CD8-positive, alpha-beta memory T cell (primary cell): ENCODE data around the gene VAV2. TPM values are rescaled to one million over a fixed set of nuclear protein-coding genes. Genes with fewer than 3 reads are reported as not detected.
"Not testable (repeated sequence)": the region's sequence is repeated elsewhere in the genome, so short reads cannot be mapped to it uniquely, and the experiment has no call there.

ENCODE experiments used
- CTCF ChIA-PET: fragments of 350-600 bp; sonication (Branson Sonifier 250); formaldehyde crosslinking; loops from one replicate; lab custom pipeline; 2021; ENCODE audit warnings: antibody characterized with exemption; lab: Charles Lee
- POLR2A ChIA-PET: fragments of 350-600 bp; sonication (Branson Sonifier 250); formaldehyde crosslinking; loops from one replicate; lab custom pipeline; 2021; ENCODE audit warnings: antibody characterized with exemption; lab: Charles Lee
- DNase-seq, 5 donors: peaks; one replicate each; pipeline versions ENCODE4 v3.0.0 to v3.0.0-alpha.2; 2020 to 2022; ENCODE audit warnings: mixed read lengths in 1 of 5
- H3K27ac ChIP-seq: one replicate; pipeline ENCODE4 v1.7.0; 2013; ENCODE audit warnings: low read depth, mild to moderate bottlenecking, low read length, moderate library complexity
- H3K27me3 ChIP-seq: 2 replicates; pipeline ENCODE4 v1.7.0; 2013; ENCODE audit warnings: low read length, mild to moderate bottlenecking; ENCODE audit not compliant: insufficient read depth, poor library complexity, severe bottlenecking
- H3K36me3 ChIP-seq: 2 replicates; pipeline ENCODE4 v1.7.0; 2013; ENCODE audit warnings: mild to moderate bottlenecking, low read length, moderate library complexity; ENCODE audit not compliant: insufficient read depth
- H3K4me1 ChIP-seq: 2 replicates; pipeline ENCODE4 v1.7.0; 2013; ENCODE audit warnings: mild to moderate bottlenecking, low read length, moderate library complexity; ENCODE audit not compliant: insufficient read depth
- H3K4me3 ChIP-seq: 2 replicates; pipeline ENCODE4 v1.7.0; 2013; ENCODE audit warnings: mild to moderate bottlenecking, low read length
- H3K9me3 ChIP-seq: 2 replicates; pipeline ENCODE4 v1.7.0; 2013; ENCODE audit warnings: mild to moderate bottlenecking, low read length
- H3K27ac Mint-ChIP-seq, 8 donors: one replicate each; pipeline ENCODE4 v1.8.0; 2020 to 2021; ENCODE audit warnings: mixed read lengths in 8 of 8, mild to moderate bottlenecking in 6 of 8, inconsistent platforms in 3 of 8, moderate library complexity in 3 of 8
- H3K27me3 Mint-ChIP-seq, 2 donors: one replicate each; pipeline ENCODE4 v1.8.0; 2020 to 2021; ENCODE audit warnings: mixed read lengths in 2 of 2, mild to moderate bottlenecking in 1 of 2, moderate library complexity in 1 of 2
- H3K36me3 Mint-ChIP-seq, 3 donors: one replicate each; pipeline ENCODE4 v1.8.0; 2020 to 2021; ENCODE audit warnings: mixed read lengths in 3 of 3, inconsistent platforms in 1 of 3, mild to moderate bottlenecking in 1 of 3
- H3K4me1 Mint-ChIP-seq, 3 donors: one replicate each; pipeline ENCODE4 v1.8.0; 2020 to 2021; ENCODE audit warnings: mixed read lengths in 3 of 3, inconsistent platforms in 1 of 3, mild to moderate bottlenecking in 1 of 3
- H3K4me3 Mint-ChIP-seq, 7 donors: one replicate each; pipeline ENCODE4 v1.8.0; 2020 to 2021; ENCODE audit warnings: mixed read lengths in 7 of 7, mild to moderate bottlenecking in 6 of 7, moderate library complexity in 4 of 7, inconsistent platforms in 2 of 7
- H3K9me3 Mint-ChIP-seq, 5 donors: one replicate each; pipeline ENCODE4 v1.8.0; 2020 to 2022; ENCODE audit warnings: mixed read lengths in 5 of 5, mild to moderate bottlenecking in 3 of 5, moderate library complexity in 2 of 5, inconsistent platforms in 1 of 5
- polyA plus RNA-seq: library from polyadenylated mRNA; unstranded; fragments of 300-500 nt; fragmentation: Illumina TruSeq; gene quantifications from one replicate; pipeline ENCODE4 v1.2.3, GENCODE V29; 2021
- total RNA-seq, 2 experiments: library from RNA; stranded (reverse); gene quantifications; one replicate each; pipeline ENCODE4 v1.2.3, GENCODE V29; 2021

Gene VAV2
- total and polyA plus RNA-seq, 3 experiments from 2014 or later = 1.1 to 7.6 (median 6.0) TPM

DNA sequence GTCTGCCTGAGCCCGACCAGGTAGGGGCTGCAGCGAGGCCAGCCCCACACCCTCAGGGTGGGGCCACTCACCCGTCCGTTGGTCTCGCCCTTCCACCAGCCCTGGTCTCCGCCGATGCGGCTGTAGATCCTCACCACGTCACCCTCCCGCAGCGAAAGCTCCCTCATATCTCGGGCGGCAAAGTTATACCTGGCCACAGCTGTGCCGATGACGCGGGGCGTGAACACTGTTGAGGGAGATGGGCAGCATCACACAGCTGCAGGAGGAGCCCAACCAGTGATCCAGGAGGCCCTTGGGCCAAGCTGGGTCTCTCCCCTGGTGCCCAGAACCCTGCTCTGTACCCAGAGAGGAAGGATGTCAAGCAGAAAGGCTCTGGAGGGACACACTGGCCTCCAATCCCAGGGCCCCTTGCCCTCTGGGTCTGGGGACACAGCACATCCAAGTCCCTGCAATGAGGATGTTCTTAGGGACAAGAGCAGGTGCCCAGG, 223.7 kb downstream of the VAV2 start:
- H3K4me3 Mint-ChIP-seq = no peak overlapping the region
- peaks cover 0 to 30% (median 4%) of the 10 kb centered on the region in 3 donors for H3K36me3 Mint-ChIP-seq
- Histone ChIP-seq H3K4me1 (no peaks in the 10 kb centered on the region), H3K4me3 (no peak overlapping the region), H3K36me3 (no peaks in the 10 kb centered on the region), H3K27ac (no peak overlapping the region), H3K9me3 (peaks cover 7% of the 10 kb centered on the region), H3K27me3 (no peaks in the 10 kb centered on the region)
- DNase-seq = no peak
- POLR2A ChIA-PET = no interaction called here
- no peak overlapping the region for H3K27ac Mint-ChIP-seq
- no peaks in the 10 kb centered on the region for H3K27me3 Mint-ChIP-seq
- CTCF ChIA-PET = interaction anchor here (1.8 kb wide), 1 partner anchor 25 kb away, joined by 3 read pairs; no protein-coding TSS in a partner anchor
- peaks cover 9 to 21% (median 18%) of the 10 kb centered on the region in 5 donors for H3K9me3 Mint-ChIP-seq
- no peaks in the 10 kb centered on the region for H3K4me1 Mint-ChIP-seq

DNA sequence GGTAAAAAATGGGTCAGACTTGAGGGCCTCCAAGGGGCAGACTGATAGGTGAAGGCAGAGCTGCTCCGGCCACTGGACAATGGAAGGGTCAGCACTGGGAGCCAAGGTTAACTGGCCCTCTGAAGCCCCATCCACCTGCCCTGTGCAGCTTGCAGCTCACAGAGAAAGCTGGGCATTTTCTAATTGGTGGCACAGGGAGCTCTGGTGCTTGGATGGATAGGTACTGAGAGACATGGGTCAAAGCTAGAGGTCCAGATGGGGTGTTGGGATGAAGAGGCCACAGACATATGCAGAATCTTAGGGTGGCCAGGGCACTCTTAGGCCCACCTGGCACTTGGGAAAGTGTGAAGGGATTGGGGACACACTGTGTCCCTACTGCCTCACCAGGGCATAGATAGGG, 224.5 kb downstream of the VAV2 start:
- H3K4me1 Mint-ChIP-seq = no peaks in the 10 kb centered on the region
- CTCF ChIA-PET = no interaction called here
- H3K27me3 ChIP-seq = no peaks in the 10 kb centered on the region

GRCh38 chr9:133767008-133767407, 225.1 kb downstream of the VAV2 start:
- Mint-ChIP-seq H3K27ac (peak overlapping the region in 1 of 8 donors; percentile 56), H3K36me3 (peaks cover 0 to 30% (median 2%) of the 10 kb centered on the region in 3 donors), H3K4me1 (no peaks in the 10 kb centered on the region), H3K27me3 (no peaks in the 10 kb centered on the region), H3K4me3 (no peak overlapping the region), H3K9me3 (peaks cover 9 to 21% (median 18%) of the 10 kb centered on the region in 5 donors)
- Histone ChIP-seq H3K9me3 (peaks cover 7% of the 10 kb centered on the region), H3K27me3 (no peaks in the 10 kb centered on the region), H3K4me1 (no peaks in the 10 kb centered on the region), H3K36me3 (no peaks in the 10 kb centered on the region), H3K27ac (no peak overlapping the region), H3K4me3 (no peak overlapping the region)
- CTCF ChIA-PET = no interaction called here
- POLR2A ChIA-PET = no interaction called here
- DNase-seq = no peak

More for the DNA sequence above, 224.5 kb downstream of the VAV2 start:
- Mint-ChIP-seq H3K27ac (no peak overlapping the region), H3K36me3 (peaks cover 0 to 30% (median 2%) of the 10 kb centered on the region in 3 donors), H3K9me3 (peaks cover 9 to 21% (median 18%) of the 10 kb centered on the region in 5 donors), H3K4me3 (no peak overlapping the region), H3K27me3 (no peaks in the 10 kb centered on the region)
- Histone ChIP-seq H3K4me1 (no peaks in the 10 kb centered on the region), H3K27ac (no peak overlapping the region), H3K4me3 (no peak overlapping the region), H3K36me3 (no peaks in the 10 kb centered on the region), H3K9me3 (peaks cover 7% of the 10 kb centered on the region)
- no peak for DNase-seq
- POLR2A ChIA-PET = no interaction called here

DNA sequence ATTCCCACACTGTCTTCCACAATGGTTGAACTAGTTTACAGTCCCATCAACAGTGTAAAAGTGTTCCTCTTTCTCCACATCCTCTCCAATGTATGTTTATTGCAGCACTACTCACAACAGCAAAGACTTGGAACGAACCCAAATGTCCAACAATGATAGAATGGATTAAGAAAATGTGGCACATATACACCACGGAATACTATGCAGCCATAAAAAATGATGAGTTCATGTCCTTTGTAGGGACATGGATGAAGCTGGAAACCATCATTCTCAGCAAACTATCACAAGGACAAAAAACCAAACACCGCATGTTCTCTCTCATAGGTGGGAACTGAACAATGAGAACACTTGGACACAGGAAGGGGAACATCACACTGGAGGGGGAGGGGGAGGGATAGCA, 225.9 kb downstream of the VAV2 start:
- CTCF ChIA-PET, POLR2A ChIA-PET: not testable (repeated sequence)

GRCh38 chr9:133763272-133764183, 228.6 kb downstream of the VAV2 start:
- no peak overlapping the region for H3K4me3 ChIP-seq
- H3K27ac Mint-ChIP-seq = no peak overlapping the region
- no peaks in the 10 kb centered on the region for H3K4me1 Mint-ChIP-seq
- H3K27me3 Mint-ChIP-seq = peaks cover 0 to 2% of the 10 kb centered on the region in 2 donors
- POLR2A ChIA-PET = no interaction called here
- CTCF ChIA-PET = no interaction called here
- H3K36me3 ChIP-seq = no peaks in the 10 kb centered on the region
- H3K9me3 Mint-ChIP-seq = peaks cover 9 to 21% (median 18%) of the 10 kb centered on the region in 5 donors
- H3K4me1 ChIP-seq = no peaks in the 10 kb centered on the region
- DNase-seq = no peak
- H3K27me3 ChIP-seq = no peaks in the 10 kb centered on the region
- peaks cover 0 to 29% (median 3%) of the 10 kb centered on the region in 3 donors for H3K36me3 Mint-ChIP-seq
- peaks cover 7% of the 10 kb centered on the region for H3K9me3 ChIP-seq
- no peak overlapping the region for H3K4me3 Mint-ChIP-seq
- no peak overlapping the region for H3K27ac ChIP-seq

More for the DNA sequence above, 225.9 kb downstream of the VAV2 start:
- not testable (repeated sequence) for H3K27me3 Mint-ChIP-seq, H3K9me3 ChIP-seq, H3K27ac Mint-ChIP-seq, H3K36me3 ChIP-seq, H3K4me3 ChIP-seq, H3K27me3 ChIP-seq, H3K4me3 Mint-ChIP-seq, H3K4me1 ChIP-seq, H3K4me1 Mint-ChIP-seq, DNase-seq, H3K27ac ChIP-seq
- Mint-ChIP-seq H3K9me3 (peaks cover 9 to 21% (median 18%) of the 10 kb centered on the region in 5 donors), H3K36me3 (peaks cover 0 to 30% (median 2%) of the 10 kb centered on the region in 3 donors)

- POLR2A ChIA-PET = no interaction called here
- H3K4me1 ChIP-seq = no peaks in the 10 kb centered on the region
- H3K4me1 Mint-ChIP-seq = no peaks in the 10 kb centered on the region
These were observed 229.4 kb downstream of the VAV2 start for GRCh38 chr9:133762488-133763271.

GRCh38 chr9:133761641-133762248, 230.4 kb downstream of the VAV2 start:
- peaks cover 6 to 16% (median 11%) of the 10 kb centered on the region in 5 donors for H3K9me3 Mint-ChIP-seq
- no peak overlapping the region for H3K4me3 Mint-ChIP-seq
- peaks cover 0 to 6% of the 10 kb centered on the region in 2 donors for H3K27me3 Mint-ChIP-seq
- Histone ChIP-seq H3K4me1 (no peaks in the 10 kb centered on the region), H3K27me3 (no peaks in the 10 kb centered on the region), H3K4me3 (no peak overlapping the region), H3K27ac (no peak overlapping the region), H3K36me3 (no peaks in the 10 kb centered on the region), H3K9me3 (no peaks in the 10 kb centered on the region)
- DNase-seq = no peak
- no peak overlapping the region for H3K27ac Mint-ChIP-seq
- no peaks in the 10 kb centered on the region for H3K4me1 Mint-ChIP-seq
- POLR2A ChIA-PET = no interaction called here
- CTCF ChIA-PET = no interaction called here
- H3K36me3 Mint-ChIP-seq = peaks cover 0 to 13% (median 2%) of the 10 kb centered on the region in 3 donors

More at GRCh38 chr9:133762488-133763271, 229.4 kb downstream of the VAV2 start:
- peaks cover 0 to 6% of the 10 kb centered on the region in 2 donors for H3K27me3 Mint-ChIP-seq
- no peaks in the 10 kb centered on the region for H3K27me3 ChIP-seq
- no peak overlapping the region for H3K4me3 Mint-ChIP-seq
- peaks cover 6% of the 10 kb centered on the region for H3K9me3 ChIP-seq
- no peak overlapping the region for H3K27ac Mint-ChIP-seq
- H3K36me3 Mint-ChIP-seq = peaks cover 0 to 22% (median 3%) of the 10 kb centered on the region in 3 donors
- CTCF ChIA-PET = no interaction called here
- no peak overlapping the region for H3K27ac ChIP-seq
- H3K9me3 Mint-ChIP-seq = peaks cover 9 to 19% (median 18%) of the 10 kb centered on the region in 5 donors
- H3K36me3 ChIP-seq = no peaks in the 10 kb centered on the region
- no peak overlapping the region for H3K4me3 ChIP-seq
- no peak for DNase-seq
